Measurements from ENCODE around the gene SLC25A26.
"Not testable (repeated sequence)": the region's sequence is repeated elsewhere in the genome, so short reads cannot be mapped to it uniquely, and the experiment has no call there.

The SLC25A26 gene

DNA sequence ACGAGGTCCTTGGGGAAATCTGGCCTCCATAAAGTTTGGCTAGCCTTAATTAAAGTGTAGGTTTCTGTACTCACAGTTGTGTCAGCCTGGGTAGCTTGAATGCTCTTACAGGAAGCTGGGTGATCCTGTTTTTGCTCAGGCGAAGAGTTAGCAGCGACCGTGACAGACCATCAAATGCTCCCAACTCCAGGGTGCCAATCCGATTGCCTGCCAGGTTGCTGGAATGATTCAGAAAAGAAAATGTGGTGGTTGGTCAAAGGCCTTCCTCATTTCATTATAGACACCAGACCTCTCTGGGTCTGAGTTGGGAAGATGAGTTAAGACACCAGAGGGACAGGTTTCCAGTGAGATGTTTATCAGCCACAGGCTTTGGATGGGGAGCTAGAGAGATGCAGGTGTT, 194.0 kb downstream of the SLC25A26 start:
- DNase-seq = no peak

DNA sequence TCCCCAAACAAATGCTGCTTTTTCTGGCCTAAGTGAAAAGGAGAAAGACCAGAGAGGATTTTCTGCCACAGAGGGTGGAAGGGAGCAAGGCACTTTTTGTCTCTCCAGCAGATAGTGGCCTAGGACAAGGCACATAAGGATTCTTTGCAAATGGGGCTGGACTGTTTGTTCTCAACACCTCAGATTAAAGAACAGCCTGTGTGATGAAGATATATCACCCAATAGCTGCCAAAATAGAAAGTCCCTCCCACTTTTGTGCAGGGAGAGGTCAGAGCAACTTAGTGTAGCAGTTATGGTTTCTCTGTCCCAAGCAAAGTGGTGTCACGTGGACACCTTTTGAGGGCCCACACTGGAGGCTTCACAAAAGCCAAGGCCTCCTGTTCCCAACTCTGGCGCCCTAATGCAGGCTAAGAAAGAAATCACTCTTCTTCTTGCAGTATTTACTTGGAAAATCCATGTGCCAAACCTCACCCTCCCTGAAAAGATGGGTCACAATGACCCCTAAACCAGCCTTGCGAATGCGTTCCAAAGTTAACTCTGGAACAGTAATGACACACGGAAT, 195.1 kb downstream of the SLC25A26 start:
- DNase-seq = no peak

DNA sequence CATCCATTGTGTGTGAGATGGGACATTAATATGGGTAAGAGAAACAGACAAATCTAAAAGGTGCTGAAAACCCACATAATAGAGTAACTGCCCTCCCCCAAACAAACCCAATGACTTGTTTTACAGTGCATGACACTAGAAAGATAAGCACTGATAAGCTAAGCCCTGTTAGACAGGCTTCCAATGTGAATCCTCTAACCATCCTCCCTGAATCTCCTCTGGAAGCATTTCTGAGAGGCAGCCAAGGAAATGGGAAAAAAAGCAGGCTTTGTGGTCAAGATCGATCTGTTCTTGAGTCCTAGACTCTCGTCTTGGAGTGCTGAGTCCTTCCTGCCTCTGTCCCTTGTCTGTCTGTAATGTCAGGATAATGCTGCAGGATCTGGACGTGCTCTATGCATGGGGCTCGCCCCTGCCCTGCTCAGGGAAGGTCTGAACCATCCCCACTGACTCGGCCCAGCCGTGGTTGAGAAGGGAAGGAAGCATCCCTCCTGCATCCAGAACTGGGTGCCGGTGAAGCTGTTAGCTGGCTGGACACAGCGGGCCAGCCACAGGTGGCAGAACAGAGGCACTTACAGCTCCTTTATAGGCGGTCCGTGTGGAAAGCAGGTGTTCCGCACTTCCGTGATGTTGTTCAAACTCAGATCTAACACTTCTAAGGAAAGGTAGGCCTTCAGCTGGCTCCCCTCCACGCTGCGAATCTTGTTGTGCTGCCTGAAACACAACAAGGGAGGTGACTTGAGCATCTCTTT, 195.9 kb downstream of the SLC25A26 start:
- DNase-seq = no peak

DNA sequence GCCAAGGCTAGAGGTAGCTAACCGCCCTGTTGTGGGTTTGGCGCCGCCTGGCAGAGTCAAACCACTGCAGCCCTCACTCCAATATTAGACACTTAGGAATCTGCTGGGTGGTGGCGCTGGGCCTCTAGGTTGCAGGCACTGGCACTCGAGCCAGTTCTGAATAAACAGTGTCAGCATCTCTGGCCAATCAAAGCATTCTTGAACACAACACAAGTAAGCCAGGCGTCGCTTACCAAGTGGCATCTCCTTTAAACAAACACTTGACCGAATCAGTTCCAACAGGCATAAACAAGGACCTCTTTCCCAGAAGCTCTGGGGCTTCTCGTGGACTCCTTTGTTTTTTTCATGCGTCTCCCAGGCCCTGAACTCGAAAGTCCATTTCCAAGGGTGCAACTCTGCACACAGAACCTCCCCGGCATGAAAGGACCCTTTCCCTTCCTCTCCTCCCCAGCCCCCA, 197.7 kb downstream of the SLC25A26 start:
- DNase-seq = no peak

DNA sequence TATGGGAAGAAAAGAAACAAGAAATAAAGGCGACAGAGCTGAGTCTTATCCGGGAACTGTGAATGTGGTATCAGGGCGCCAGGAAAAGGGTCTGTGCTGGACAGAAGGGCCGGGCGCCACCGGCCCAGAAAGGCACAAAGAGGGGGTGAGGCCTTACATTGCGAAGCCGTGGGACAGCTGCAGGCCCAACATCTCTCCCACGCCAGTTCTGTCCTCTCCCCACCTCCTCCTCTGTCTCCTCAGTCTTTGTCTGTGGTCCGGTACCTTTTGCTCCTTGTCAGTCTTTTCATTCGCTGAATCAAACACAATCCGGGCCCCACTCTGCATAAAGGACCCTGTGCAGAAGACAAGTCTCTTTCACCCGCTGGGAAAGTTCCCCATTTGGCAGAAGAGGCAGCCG, 198.2 kb downstream of the SLC25A26 start:
- DNase-seq = no peak

DNA sequence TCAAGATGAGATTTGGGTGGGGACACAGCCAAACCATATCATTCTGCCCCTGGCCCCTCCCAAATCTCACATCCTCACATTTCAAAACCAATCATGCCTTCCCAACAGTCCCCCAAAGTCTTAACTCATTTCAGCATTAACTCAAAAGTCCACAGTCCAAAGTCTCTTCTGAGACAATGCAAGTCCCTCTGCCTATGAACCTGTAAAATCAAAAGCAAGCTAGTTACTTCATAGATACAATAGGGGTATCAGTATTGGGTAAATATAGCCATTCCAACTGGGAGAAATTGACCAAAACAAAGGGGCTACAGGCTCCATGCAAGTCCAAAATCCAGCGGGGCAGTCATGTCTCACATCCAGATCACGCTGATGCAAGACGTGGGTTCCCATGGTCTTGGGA, 200.3 kb downstream of the SLC25A26 start:
- not testable (repeated sequence) for DNase-seq

DNA sequence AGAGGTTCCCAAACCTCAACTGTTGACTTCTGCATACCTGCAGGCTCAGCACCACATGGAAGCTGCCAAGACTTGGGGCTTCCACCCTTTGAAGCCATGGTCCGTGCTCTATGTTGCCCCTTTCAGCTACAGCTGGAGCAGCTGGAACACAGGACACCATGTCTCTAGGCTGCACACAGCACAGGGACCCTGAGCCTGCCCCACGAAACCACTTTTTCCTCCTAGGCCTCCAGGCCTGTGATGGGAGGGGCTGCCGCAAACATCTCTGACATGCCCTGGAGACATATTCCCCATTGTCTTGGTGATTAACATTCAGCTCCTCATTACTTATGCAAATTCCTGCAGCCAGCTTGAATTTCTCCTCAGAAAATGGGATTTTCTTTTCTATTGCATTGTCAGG, 201.1 kb downstream of the SLC25A26 start:
- not testable (repeated sequence) for DNase-seq

DNA sequence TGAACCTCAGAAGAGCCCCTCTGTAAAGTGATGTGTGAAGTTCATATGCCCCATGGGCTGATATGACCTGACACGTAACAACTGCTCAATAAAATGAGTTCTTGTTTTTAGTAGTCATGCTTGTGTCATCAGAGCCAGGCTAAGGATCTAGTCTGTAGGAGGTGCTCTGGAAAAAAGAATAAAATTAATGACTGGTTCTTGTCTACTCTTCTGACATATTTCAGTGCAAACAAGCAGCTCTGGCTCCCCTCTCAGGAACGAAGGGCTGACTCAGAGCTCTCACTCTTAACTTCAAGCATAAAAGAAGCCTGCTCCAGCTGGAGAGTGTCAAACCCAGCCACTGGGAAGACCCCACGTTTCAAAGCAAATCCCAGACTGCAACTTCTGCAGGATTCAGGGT, 203.0 kb downstream of the SLC25A26 start:
- no peak for DNase-seq

DNA sequence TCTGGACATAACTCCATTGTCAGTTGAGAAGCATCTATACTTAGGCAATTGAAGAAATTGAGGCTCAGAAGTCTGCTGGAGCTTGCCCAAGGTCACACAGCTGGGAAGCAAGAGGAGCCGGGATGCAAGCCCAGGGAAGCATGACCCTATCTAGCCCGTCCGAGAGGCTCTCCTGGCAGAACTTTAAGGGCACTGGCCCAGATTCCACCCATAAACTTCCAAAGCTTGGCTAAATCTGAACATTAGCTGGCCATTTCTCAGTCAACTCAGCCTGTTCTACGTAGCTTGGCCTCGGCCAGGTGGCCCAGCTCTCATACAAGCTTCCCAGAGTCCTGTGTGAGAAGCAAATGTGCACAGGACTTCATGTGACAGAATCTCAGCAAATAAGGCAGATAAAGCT, 204.2 kb downstream of the SLC25A26 start:
- DNase-seq = no peak

DNA sequence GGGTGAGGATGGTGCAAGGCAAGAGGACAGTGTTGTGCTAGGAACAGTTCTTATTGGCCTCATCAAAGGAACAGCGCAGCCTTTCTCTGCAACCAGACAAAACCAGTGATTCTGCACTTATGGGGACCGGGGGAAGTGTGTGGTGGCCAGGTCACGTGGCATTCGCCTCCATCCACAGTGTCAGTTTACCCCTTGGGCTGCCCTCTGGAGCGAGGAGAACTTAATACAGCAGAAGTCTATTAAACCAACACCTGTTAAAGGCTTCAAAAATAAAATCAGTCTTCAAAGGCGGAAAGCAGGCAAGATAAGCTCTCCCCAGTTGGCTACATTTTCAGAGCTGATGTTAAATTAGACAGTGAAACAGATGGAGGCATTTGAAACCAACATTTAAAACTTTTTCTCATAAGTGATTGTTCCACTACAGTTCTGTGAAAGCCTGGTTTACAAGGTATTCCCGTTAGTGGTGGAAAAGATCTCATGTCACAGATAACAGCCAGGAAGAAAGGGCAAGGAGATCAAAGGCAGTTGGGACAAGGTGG, 204.8 kb downstream of the SLC25A26 start:
- no peak for DNase-seq

DNA sequence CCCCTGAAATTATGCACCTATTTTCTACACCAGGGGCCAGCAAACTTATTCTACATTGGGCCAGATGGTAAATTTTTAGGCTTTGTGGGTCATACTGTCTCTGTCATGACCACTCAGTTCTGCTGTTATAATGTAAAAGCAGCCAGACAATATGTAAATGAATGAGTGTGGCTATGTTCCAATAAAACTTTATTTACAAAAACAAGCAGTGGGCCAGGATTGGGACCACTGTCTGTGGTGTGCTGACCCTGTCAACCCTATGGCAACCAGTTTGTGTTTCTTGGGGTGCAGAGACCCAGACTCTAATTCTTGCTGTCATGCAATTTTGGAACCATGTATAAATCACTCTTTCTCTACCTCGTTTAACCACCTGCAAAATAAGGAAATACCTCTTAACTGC, 205.3 kb downstream of the SLC25A26 start:
- DNase-seq = no peak

DNA sequence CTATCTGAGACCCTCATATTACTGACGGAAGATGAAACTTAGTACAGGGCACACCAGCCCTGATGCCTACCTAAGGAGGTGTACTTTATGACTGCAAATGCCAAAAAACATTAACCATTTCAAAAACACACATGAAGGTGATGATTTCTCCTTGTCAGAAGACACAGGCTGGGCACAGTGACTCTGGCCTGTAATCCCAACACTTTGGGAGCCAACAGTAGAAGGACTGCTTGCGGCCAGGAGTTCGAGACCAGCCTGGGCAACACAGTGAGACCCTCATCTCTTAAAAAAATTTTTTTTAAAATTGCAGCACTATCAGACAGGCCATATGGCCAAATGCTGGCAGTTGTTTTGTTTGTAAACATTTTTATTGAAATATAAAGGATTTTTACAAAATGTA, 206.6 kb downstream of the SLC25A26 start:
- DNase-seq = no peak

DNA sequence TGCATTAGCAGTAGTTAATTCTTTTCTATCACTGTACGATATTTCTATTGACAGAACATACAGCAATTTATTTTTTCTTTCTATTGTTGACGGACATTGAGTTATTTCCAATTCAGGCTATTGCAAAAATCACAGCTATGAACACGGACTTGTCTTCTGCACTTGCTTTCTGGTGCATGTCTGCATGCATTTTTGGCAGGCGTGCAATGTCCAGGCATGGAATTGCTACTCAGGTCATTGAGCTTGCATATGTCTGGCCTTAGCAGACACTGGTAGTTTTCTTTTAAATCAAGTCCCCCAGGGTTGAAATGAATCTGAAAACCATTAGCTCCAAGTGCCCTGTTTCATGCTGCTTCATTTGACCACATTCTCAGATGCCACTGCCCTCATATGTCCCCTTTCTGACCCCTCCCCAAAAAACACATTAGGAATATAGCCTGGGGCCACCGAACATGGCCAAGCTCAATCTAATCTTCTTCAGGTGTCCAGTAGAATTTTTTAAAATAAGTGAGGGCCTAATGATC, 207.2 kb downstream of the SLC25A26 start:
- no peak for DNase-seq
